GM19035 (cell line): Measurements from ENCODE around the gene PHC1.

Experiments
- ATAC-seq: cut with Tn5 transposase; IDR thresholded peaks from one replicate; pipeline ENCODE4 v1.9.1; 2021; ENCODE audit not compliant: unreplicated experiment

The PHC1 gene

GRCh38 chr12:8949342-8950220, 35.3 kb downstream of the PHC1 start, which contains the start of gene M6PR:
M6PR (minus strand) TSS chr12:8949645; CDS start chr12:8946404, 3,241 bp downstream.
- ATAC-seq = peak; percentile 87

GRCh38 chr12:8950221-8950527, 35.9 kb downstream of the PHC1 start:
- ATAC-seq = peak; percentile 6

GRCh38 chr12:8950702-8951478, 36.6 kb downstream of the PHC1 start:
- ATAC-seq = no peak

GRCh38 chr12:8951744-8952143, 37.4 kb downstream of the PHC1 start:
- no peak for ATAC-seq

- ATAC-seq = no peak
Observed at GRCh38 chr12:8953773-8954402, 39.6 kb downstream of the PHC1 start.

GRCh38 chr12:8956073-8956472, 41.8 kb downstream of the PHC1 start:
- no peak for ATAC-seq

- ATAC-seq = no peak
Observed at GRCh38 chr12:8956772-8957171, 42.5 kb downstream of the PHC1 start.

GRCh38 chr12:8957561-8957960, 43.3 kb downstream of the PHC1 start:
- no peak for ATAC-seq

- ATAC-seq = no peak
Observed at GRCh38 chr12:8958066-8958465, 43.8 kb downstream of the PHC1 start.

- no peak for ATAC-seq
Observed at GRCh38 chr12:8960176-8960575, 45.9 kb downstream of the PHC1 start.

- ATAC-seq = no peak
Observed at GRCh38 chr12:8968761-8969160, 54.5 kb downstream of the PHC1 start.

GRCh38 chr12:8969861-8970411, 55.6 kb downstream of the PHC1 start:
- no peak for ATAC-seq

GRCh38 chr12:8970432-8970831, 56.1 kb downstream of the PHC1 start:
- ATAC-seq = no peak

GRCh38 chr12:8980137-8980536, 65.8 kb downstream of the PHC1 start:
- ATAC-seq = no peak

GRCh38 chr12:8985213-8985754, 71.0 kb downstream of the PHC1 start:
- ATAC-seq = no peak

GRCh38 chr12:8987163-8987562, 72.9 kb downstream of the PHC1 start:
- ATAC-seq = no peak

- ATAC-seq = no peak
Observed at GRCh38 chr12:8987685-8988084, 73.4 kb downstream of the PHC1 start.

GRCh38 chr12:8989413-8989812, 75.1 kb downstream of the PHC1 start, which contains the start of gene KLRG1:
KLRG1 (plus strand) TSS chr12:8989546; CDS start chr12:8989636, 90 bp downstream.
- ATAC-seq = no peak
